ENCODE measurements around the gene DCAF17.

GRCh38 chr2:171483793-171484192 is 49.8 kb downstream of the DCAF17 start:
- TF ChIP-seq, protein P1, sequence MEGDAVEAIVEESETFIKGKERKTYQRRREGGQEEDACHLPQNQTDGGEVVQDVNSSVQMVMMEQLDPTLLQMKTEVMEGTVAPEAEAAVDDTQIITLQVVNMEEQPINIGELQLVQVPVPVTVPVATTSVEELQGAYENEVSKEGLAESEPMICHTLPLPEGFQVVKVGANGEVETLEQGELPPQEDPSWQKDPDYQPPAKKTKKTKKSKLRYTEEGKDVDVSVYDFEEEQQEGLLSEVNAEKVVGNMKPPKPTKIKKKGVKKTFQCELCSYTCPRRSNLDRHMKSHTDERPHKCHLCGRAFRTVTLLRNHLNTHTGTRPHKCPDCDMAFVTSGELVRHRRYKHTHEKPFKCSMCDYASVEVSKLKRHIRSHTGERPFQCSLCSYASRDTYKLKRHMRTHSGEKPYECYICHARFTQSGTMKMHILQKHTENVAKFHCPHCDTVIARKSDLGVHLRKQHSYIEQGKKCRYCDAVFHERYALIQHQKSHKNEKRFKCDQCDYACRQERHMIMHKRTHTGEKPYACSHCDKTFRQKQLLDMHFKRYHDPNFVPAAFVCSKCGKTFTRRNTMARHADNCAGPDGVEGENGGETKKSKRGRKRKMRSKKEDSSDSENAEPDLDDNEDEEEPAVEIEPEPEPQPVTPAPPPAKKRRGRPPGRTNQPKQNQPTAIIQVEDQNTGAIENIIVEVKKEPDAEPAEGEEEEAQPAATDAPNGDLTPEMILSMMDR (IDR thresholded peaks at IDR 0.05), result no peak
- TF ChIP-seq POLR2A (IDR thresholded peaks at IDR 0.05), result no peak

Data from prostate gland (tissue), 2 donors.